Measurements from ENCODE around the gene ELAVL2. TPM values are rescaled to one million over a fixed set of nuclear protein-coding genes. Genes with fewer than 3 reads are reported as not detected.

The ELAVL2 gene
- total RNA-seq, 2 experiments from 2014 or later = not detected

- Mint-ChIP-seq H3K4me3 (no peak overlapping the region), H3K27ac (no peak overlapping the region), H3K9me3 (peaks cover 16% of the 10 kb centered on the region), H3K4me1 (ENCODE audit: low read depth) (no peaks in the 10 kb centered on the region), H3K36me3 (ENCODE audit: low read depth) (no peaks in the 10 kb centered on the region), H3K27me3 (no peaks in the 10 kb centered on the region)
- Histone ChIP-seq H3K36me3 (ENCODE audit: insufficient read depth, low read length) (no peaks in the 10 kb centered on the region), H3K4me1 (ENCODE audit: insufficient read depth, low read length) (no peaks in the 10 kb centered on the region), H3K27me3 (ENCODE audit: control insufficient read depth in 1 of 2, insufficient read depth in 2 of 2, low read length in 2 of 2) (no peaks in the 10 kb centered on the region), H3K4me3 (ENCODE audit: low read length) (no peak overlapping the region), H3K9me3 (ENCODE audit: control insufficient read depth in 1 of 2, insufficient read depth in 1 of 2, low read length in 2 of 2) (peaks cover 0 to 2% of the 10 kb centered on the region in 2 experiments), H3K27ac (ENCODE audit: low read depth in 1 of 2, low read length in 2 of 2) (no peak overlapping the region)
- intact Hi-C loops (cut with DNase I, micrococcal nuclease) = no loop called here
- no peak for TF ChIP-seq CTCF (IDR thresholded peaks at IDR 0.05)
- no peak for DNase-seq
- no peak for ATAC-seq (ENCODE audit: poor library complexity)
- POLR2A ChIA-PET = no interaction called here
- CTCF ChIA-PET = no interaction called here
Observed at GRCh38 chr9:23768861-23769260, 57.2 kb downstream of the ELAVL2 start.

GRCh38 chr9:23766613-23767012 is 59.4 kb downstream of the ELAVL2 start:
- no peaks in the 10 kb centered on the region for H3K27me3 ChIP-seq (ENCODE audit: control insufficient read depth in 1 of 2, insufficient read depth in 2 of 2, low read length in 2 of 2)
- no peaks in the 10 kb centered on the region for H3K9me3 ChIP-seq (ENCODE audit: control insufficient read depth in 1 of 2, insufficient read depth in 1 of 2, low read length in 2 of 2)
- Mint-ChIP-seq H3K4me1 (ENCODE audit: low read depth) (no peaks in the 10 kb centered on the region), H3K4me3 (no peak overlapping the region), H3K27ac (no peak overlapping the region), H3K36me3 (ENCODE audit: low read depth) (no peaks in the 10 kb centered on the region), H3K9me3 (peaks cover 13% of the 10 kb centered on the region), H3K27me3 (no peaks in the 10 kb centered on the region)
- ChIA-PET POLR2A (no interaction called here), CTCF (no interaction called here)
- intact Hi-C loops (cut with DNase I, micrococcal nuclease) = no loop called here
- no peak for ATAC-seq (ENCODE audit: poor library complexity)
- no peaks in the 10 kb centered on the region for H3K36me3 ChIP-seq (ENCODE audit: insufficient read depth, low read length)
- no peak overlapping the region for H3K4me3 ChIP-seq (ENCODE audit: low read length)
- no peak overlapping the region for H3K27ac ChIP-seq (ENCODE audit: low read depth in 1 of 2, low read length in 2 of 2)
- no peaks in the 10 kb centered on the region for H3K4me1 ChIP-seq (ENCODE audit: insufficient read depth, low read length)
- no peak for TF ChIP-seq CTCF (IDR thresholded peaks at IDR 0.05)
- DNase-seq = no peak

GRCh38 chr9:23765561-23765960 is 60.5 kb downstream of the ELAVL2 start:
- DNase-seq (no peak), ATAC-seq (ENCODE audit: poor library complexity) (no peak)
- no peaks in the 10 kb centered on the region for H3K4me1 ChIP-seq (ENCODE audit: insufficient read depth, low read length)
- H3K4me3 ChIP-seq (ENCODE audit: low read length) = no peak overlapping the region
- Mint-ChIP-seq H3K36me3 (ENCODE audit: low read depth) (no peaks in the 10 kb centered on the region), H3K9me3 (peaks cover 10% of the 10 kb centered on the region), H3K27me3 (no peaks in the 10 kb centered on the region), H3K27ac (no peak overlapping the region), H3K4me3 (no peak overlapping the region), H3K4me1 (ENCODE audit: low read depth) (no peaks in the 10 kb centered on the region)
- no peaks in the 10 kb centered on the region for H3K36me3 ChIP-seq (ENCODE audit: insufficient read depth, low read length)
- H3K9me3 ChIP-seq (ENCODE audit: control insufficient read depth in 1 of 2, insufficient read depth in 1 of 2, low read length in 2 of 2) = no peaks in the 10 kb centered on the region
- H3K27ac ChIP-seq (ENCODE audit: low read depth in 1 of 2, low read length in 2 of 2) = no peak overlapping the region
- CTCF ChIA-PET = no interaction called here
- POLR2A ChIA-PET = no interaction called here
- no peak for TF ChIP-seq CTCF (IDR thresholded peaks at IDR 0.05)
- no peaks in the 10 kb centered on the region for H3K27me3 ChIP-seq (ENCODE audit: control insufficient read depth in 1 of 2, insufficient read depth in 2 of 2, low read length in 2 of 2)
- intact Hi-C loops (cut with DNase I, micrococcal nuclease) = no loop called here

Measured in CD4-positive, alpha-beta T cell (primary cell).